KBM-7 (cell line): Measurements from ENCODE around the gene GALNT13.

ENCODE experiments used
- DNase-seq: peaks from one replicate; pipeline ENCODE4 v3.0.0-alpha.2; 2015
- in situ Hi-C: fragments of 300-500 bp; cut with MboI; formaldehyde crosslinking; loops from 2 replicates; pipeline ENCODE4 v1.14.3; 2020; ENCODE audit warnings: low sequenced_read_pairs, low pct_unique_long_range_greater_than_20kb, mixed read lengths

GALNT13 gene

GRCh38 chr2:153871231-153872221 lies at the start of gene GALNT13:
TSS of gene GALNT13 (plus strand) at chr2:153871922.
- in situ Hi-C loops: no loop called here
- DNase-seq: no peak

- in situ Hi-C loops: no loop called here
- no peak for DNase-seq
Observed at GRCh38 chr2:153823880-153824279, 47.8 kb upstream of the GALNT13 start.

- in situ Hi-C loops: no loop called here
- DNase-seq: no peak
Observed at GRCh38 chr2:153828335-153828734, 43.4 kb upstream of the GALNT13 start.

GRCh38 chr2:153834662-153835061 lies 37.1 kb upstream of the GALNT13 start:
- in situ Hi-C loops: no loop called here
- no peak for DNase-seq

- in situ Hi-C loops: no loop called here
- DNase-seq: no peak
Observed at GRCh38 chr2:153858250-153858649, 13.5 kb upstream of the GALNT13 start.

GRCh38 chr2:153864022-153864421 lies 7.7 kb upstream of the GALNT13 start:
- DNase-seq: no peak
- in situ Hi-C loops: no loop called here

- in situ Hi-C loops: no loop called here
- no peak for DNase-seq
Observed at GRCh38 chr2:153866595-153866994, 5.1 kb upstream of the GALNT13 start.

- in situ Hi-C loops: no loop called here
- no peak for DNase-seq
Observed at GRCh38 chr2:153870308-153870707, 1.4 kb upstream of the GALNT13 start.

- DNase-seq: no peak
- in situ Hi-C loops: no loop called here
Observed at GRCh38 chr2:153872311-153873051, 759 bp downstream of the GALNT13 start.

GRCh38 chr2:153873052-153874048 lies 1.6 kb downstream of the GALNT13 start:
- DNase-seq: no peak
- in situ Hi-C loops: no loop called here

- no peak for DNase-seq
- in situ Hi-C loops: no loop called here
Observed at GRCh38 chr2:153875801-153876466, 4.2 kb downstream of the GALNT13 start.

GRCh38 chr2:153880926-153881325 lies 9.2 kb downstream of the GALNT13 start:
- in situ Hi-C loops: no loop called here
- DNase-seq: no peak

GRCh38 chr2:153886833-153887232 lies 15.1 kb downstream of the GALNT13 start:
- in situ Hi-C loops: no loop called here
- DNase-seq: no peak

GRCh38 chr2:153890576-153890975 lies 18.9 kb downstream of the GALNT13 start:
- in situ Hi-C loops: no loop called here
- no peak for DNase-seq

- in situ Hi-C loops: no loop called here
- DNase-seq: no peak
Observed at GRCh38 chr2:153891051-153891450, 19.3 kb downstream of the GALNT13 start.

GRCh38 chr2:153912798-153913396 lies 41.2 kb downstream of the GALNT13 start:
- in situ Hi-C loops: no loop called here
- no peak for DNase-seq

GRCh38 chr2:153917570-153917969 lies 45.8 kb downstream of the GALNT13 start:
- in situ Hi-C loops: no loop called here
- DNase-seq: no peak

- DNase-seq: no peak
- in situ Hi-C loops: no loop called here
Observed at GRCh38 chr2:153935511-153935910, 63.8 kb downstream of the GALNT13 start.
